Caco-2 (cell line): ENCODE results near the gene CD244. TPM values are rescaled to one million over a fixed set of nuclear protein-coding genes. Genes with fewer than 3 reads are reported as not detected.
A peak's percentile ranks its signal among the peaks of the same experiment; 100 is the strongest.

Experiments used
- BruUV-seq: library from RNA; stranded (reverse); fragments of 400-500 nt; replicated peaks from 2 replicates; lab custom pipeline; 2021; lab: Mats Ljungman, UMichigan
- CTCF ChIA-PET: fragments of 300-600 bp; sonication (Branson Sonifier 250); formaldehyde crosslinking; loops from one replicate; lab custom pipeline; 2022; ENCODE audit warnings: antibody characterized with exemption; lab: Charles Lee
- POLR2A ChIA-PET: fragments of 300-600 bp; sonication (Branson Sonifier 250); formaldehyde crosslinking; loops from one replicate; lab custom pipeline; 2022; ENCODE audit warnings: antibody characterized with exemption; lab: Charles Lee
- DNase-seq, 2 experiments: peaks; one replicate each; pipeline versions ENCODE4 v3.0.0 to v3.0.0-alpha.2; 2020 to 2022
- H3K27me3 ChIP-seq: replicated peaks from 2 replicates; pipeline ENCODE4 v1.6.0; 2011; ENCODE audit warnings: low read length; ENCODE audit not compliant: control insufficient read depth, insufficient read depth
- H3K36me3 ChIP-seq: 2 replicates; pipeline ENCODE4 v1.5.1; 2011; ENCODE audit warnings: low read length; ENCODE audit not compliant: control insufficient read depth, insufficient read depth
- H3K4me1 ChIP-seq: fragments of 250-450 bp; sonication (Bioruptor Pico); 2 replicates; pipeline ENCODE4 v1.5.1; 2020; ENCODE audit warnings: mild to moderate bottlenecking
- H3K4me3 ChIP-seq: 2 replicates; pipeline ENCODE4 v1.5.1; 2011; ENCODE audit warnings: low read depth, mild to moderate bottlenecking, control low read depth, low read length
- H3K9me3 ChIP-seq: fragments of 250-450 bp; sonication (Bioruptor Pico); 2 replicates; pipeline ENCODE4 v1.5.1; 2020; ENCODE audit warnings: mild to moderate bottlenecking, moderate library complexity
- H3K27ac Mint-ChIP-seq: one replicate; pipeline ENCODE4 v1.8.0; 2022; ENCODE audit warnings: mixed read lengths; ENCODE audit not compliant: unreplicated experiment
- H3K27me3 Mint-ChIP-seq: one replicate; pipeline ENCODE4 v1.8.0; 2022; ENCODE audit warnings: mixed read lengths; ENCODE audit not compliant: insufficient read depth, unreplicated experiment
- H3K36me3 Mint-ChIP-seq: one replicate; pipeline ENCODE4 v1.8.0; 2022; ENCODE audit warnings: mild to moderate bottlenecking, mixed read lengths; ENCODE audit not compliant: insufficient read depth, unreplicated experiment
- H3K4me1 Mint-ChIP-seq: one replicate; pipeline ENCODE4 v1.8.0; 2022; ENCODE audit warnings: low read depth, mixed read lengths; ENCODE audit not compliant: unreplicated experiment
- H3K4me3 Mint-ChIP-seq: one replicate; pipeline ENCODE4 v1.8.0; 2022; ENCODE audit warnings: mild to moderate bottlenecking, moderate library complexity, mixed read lengths; ENCODE audit not compliant: unreplicated experiment
- H3K9me3 Mint-ChIP-seq: one replicate; pipeline ENCODE4 v1.8.0; 2022; ENCODE audit warnings: mixed read lengths; ENCODE audit not compliant: unreplicated experiment
- CTCF ChIP-seq, 2 experiments: fragments of 200-600 bp in 1 of 2; IDR thresholded peaks; 1 replicate in 1 of 2; 2 replicates in 1 of 2; pipeline versions ENCODE4 v1.5.1 to v1.8.0; 2011 to 2022; ENCODE audit warnings: antibody characterized with exemption in 1 of 2, control low read depth in 1 of 2, inconsistent platforms in 1 of 2, low read depth in 1 of 2, low read length in 1 of 2, mild to moderate bottlenecking in 1 of 2, moderate library complexity in 1 of 2; ENCODE audit not compliant: insufficient read depth in 1 of 2, severe bottlenecking in 1 of 2, unreplicated experiment in 1 of 2
- intact Hi-C: fragments of 100-400 bp; cut with micrococcal nuclease; formaldehyde crosslinking; loops from one replicate; pipeline ENCODE4 v1.10.0; 2022; ENCODE audit not compliant: unreplicated experiment
- total RNA-seq: library from RNA; stranded (reverse); gene quantifications from 2 replicates; pipeline ENCODE4 v1.2.3, GENCODE V29; 2022

Gene CD244
- total RNA-seq, 1 experiment from 2014 or later, result 0.11 TPM

- Mint-ChIP-seq H3K27ac (peak overlapping the region; percentile 55), H3K36me3 (peaks cover 5% of the 10 kb centered on the region), H3K4me3 (peak overlapping the region; percentile 25), H3K9me3 (no peaks in the 10 kb centered on the region), H3K4me1 (peaks cover 41% of the 10 kb centered on the region), H3K27me3 (no peaks in the 10 kb centered on the region)
- BruUV-seq, result no TSS peak
- Histone ChIP-seq H3K36me3 (no peaks in the 10 kb centered on the region), H3K4me3 (no peak overlapping the region), H3K27me3 (no peaks in the 10 kb centered on the region), H3K9me3 (0 out of 2 replicates have a peak, but pooled peaks cover 3% of the 10 kb centered on the region), H3K4me1 (peaks cover 46% of the 10 kb centered on the region)
- no peak for TF ChIP-seq CTCF (IDR thresholded peaks at IDR 0.05; ENCODE audit: insufficient read depth in 1 of 2, low read depth in 1 of 2, low read length in 1 of 2, severe bottlenecking in 1 of 2, unreplicated experiment in 1 of 2)
- ChIA-PET CTCF (interaction anchor here (0.6 to 1.7 kb wide), 6 partner anchors 29 to 131 kb away, joined by 3 to 6 read pairs (median 4); partner anchors contain the start of gene ITLN2), POLR2A (interaction anchor here (1.1 kb wide), 1 partner anchor 45 kb away, joined by 4 read pairs; no protein-coding TSS in a partner anchor)
- peak; percentile 64 to 81 for DNase-seq
- intact Hi-C loops, result loop anchor here (1.0 kb wide), 4 partner anchors 10 to 83 kb away; no protein-coding TSS in a partner anchor
Measured at GRCh38 chr1:160866001-160866694, 3.5 kb upstream of the CD244 start.

GRCh38 chr1:160865337-160865736, 2.6 kb upstream of the CD244 start:
- H3K9me3 ChIP-seq, result 0 out of 2 replicates have a peak, but pooled peaks cover 3% of the 10 kb centered on the region
- BruUV-seq, result no TSS peak
- H3K4me3 ChIP-seq, result no peak overlapping the region
- H3K27me3 Mint-ChIP-seq, result no peaks in the 10 kb centered on the region
- peaks cover 46% of the 10 kb centered on the region for H3K4me1 ChIP-seq
- no peak for TF ChIP-seq CTCF (IDR thresholded peaks at IDR 0.05; ENCODE audit: insufficient read depth in 1 of 2, low read depth in 1 of 2, low read length in 1 of 2, severe bottlenecking in 1 of 2, unreplicated experiment in 1 of 2)
- DNase-seq, result no peak
- no peaks in the 10 kb centered on the region for H3K36me3 ChIP-seq
- intact Hi-C loops, result no loop called here
- no peaks in the 10 kb centered on the region for H3K27me3 ChIP-seq
- H3K4me3 Mint-ChIP-seq, result peak overlapping the region; percentile 25
- H3K9me3 Mint-ChIP-seq, result no peaks in the 10 kb centered on the region
- peaks cover 5% of the 10 kb centered on the region for H3K36me3 Mint-ChIP-seq
- POLR2A ChIA-PET, result no interaction called here
- H3K27ac Mint-ChIP-seq, result peak overlapping the region; percentile 55
- peaks cover 41% of the 10 kb centered on the region for H3K4me1 Mint-ChIP-seq
- CTCF ChIA-PET, result interaction anchor here (1.4 to 1.7 kb wide), 2 partner anchors 28 to 76 kb away, joined by 4 to 5 read pairs; no protein-coding TSS in a partner anchor

- no peaks in the 10 kb centered on the region for H3K27me3 Mint-ChIP-seq
- peaks cover 41% of the 10 kb centered on the region for H3K4me1 Mint-ChIP-seq
- H3K4me3 ChIP-seq, result no peak overlapping the region
- CTCF ChIA-PET, result no interaction called here
- peaks cover 46% of the 10 kb centered on the region for H3K4me1 ChIP-seq
- POLR2A ChIA-PET, result no interaction called here
- no TSS peak for BruUV-seq
- H3K27me3 ChIP-seq, result no peaks in the 10 kb centered on the region
- H3K4me3 Mint-ChIP-seq, result no peak overlapping the region
- no peak for TF ChIP-seq CTCF (IDR thresholded peaks at IDR 0.05; ENCODE audit: insufficient read depth in 1 of 2, low read depth in 1 of 2, low read length in 1 of 2, severe bottlenecking in 1 of 2, unreplicated experiment in 1 of 2)
- H3K36me3 Mint-ChIP-seq, result peaks cover 5% of the 10 kb centered on the region
- no peaks in the 10 kb centered on the region for H3K9me3 Mint-ChIP-seq
- DNase-seq, result no peak
- H3K27ac Mint-ChIP-seq, result no peak overlapping the region
- intact Hi-C loops, result no loop called here
- H3K36me3 ChIP-seq, result no peaks in the 10 kb centered on the region
- H3K9me3 ChIP-seq, result 0 out of 2 replicates have a peak, but pooled peaks cover 3% of the 10 kb centered on the region
Measured at GRCh38 chr1:160864173-160864572, 1.5 kb upstream of the CD244 start.
